Mesodermal cell (in vitro differentiated cells): ENCODE measurements around the gene FAM118A.
"Not testable (repeated sequence)": the region's sequence is repeated elsewhere in the genome, so short reads cannot be mapped to it uniquely, and the experiment has no call there.

ENCODE experiments used
- H3K27ac ChIP-seq: 2 replicates; pipeline ENCODE4 v1.7.0; 2013; ENCODE audit warnings: mild to moderate bottlenecking, low read depth, low read length, moderate library complexity; ENCODE audit not compliant: severe bottlenecking
- H3K36me3 ChIP-seq: 2 replicates; pipeline ENCODE4 v1.7.1; 2013; ENCODE audit warnings: mild to moderate bottlenecking, low read length, moderate library complexity; ENCODE audit not compliant: control insufficient read depth, insufficient read depth
- H3K4me1 ChIP-seq: one replicate; pipeline ENCODE4 v1.7.1; 2013; ENCODE audit warnings: mild to moderate bottlenecking, low read length; ENCODE audit not compliant: insufficient read depth, control insufficient read depth, poor library complexity, severe bottlenecking
- H3K4me3 ChIP-seq: 2 replicates; pipeline ENCODE4 v1.7.0; 2013; ENCODE audit warnings: low read length, control low read depth, mild to moderate bottlenecking; ENCODE audit not compliant: insufficient read depth, poor library complexity, severe bottlenecking; ENCODE audit errors: extremely low read depth
- H3K9me3 ChIP-seq: 2 replicates; pipeline ENCODE4 v1.7.1; 2013; ENCODE audit warnings: mild to moderate bottlenecking, low read length, moderate library complexity; ENCODE audit not compliant: control insufficient read depth
- WGBS, 2 experiments: methylation state at CpG; one replicate each; pipeline ENCODE4 v1.1.5; 2013; ENCODE audit warnings: missing lambda C conversion rate in 2 of 2; ENCODE audit not compliant: insufficient coverage in 2 of 2; 5-methylcytosine and 5-hydroxymethylcytosine counted together

The FAM118A gene

DNA sequence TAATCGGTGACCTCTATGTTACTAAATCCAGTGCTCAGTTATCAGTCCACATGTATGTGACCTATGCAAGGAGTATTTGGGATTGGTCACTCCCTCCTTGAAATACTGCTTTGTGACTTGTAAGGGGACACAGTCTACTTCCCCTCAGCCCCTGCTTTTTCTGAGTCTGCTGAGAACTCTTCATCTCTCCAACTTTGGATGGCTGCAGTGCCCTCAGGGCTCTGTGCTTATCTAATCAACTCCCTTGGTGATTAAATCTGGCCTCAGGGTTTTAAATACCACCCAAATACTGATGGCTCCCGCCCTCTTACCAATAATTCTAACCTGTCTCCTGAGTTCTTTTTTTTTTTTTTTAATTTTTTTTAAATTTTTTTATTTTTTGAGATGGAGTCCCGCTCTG, 40.2 kb downstream of the FAM118A start:
- Histone ChIP-seq H3K4me1 (no peaks in the 10 kb centered on the region), H3K4me3 (no peak overlapping the region), H3K27ac (no peak overlapping the region), H3K9me3 (no peaks in the 10 kb centered on the region), H3K36me3 (peaks cover 8% of the 10 kb centered on the region)
- no CpG with 5 or more reads among the region's 3 CpGs for WGBS, 2 experiments

DNA sequence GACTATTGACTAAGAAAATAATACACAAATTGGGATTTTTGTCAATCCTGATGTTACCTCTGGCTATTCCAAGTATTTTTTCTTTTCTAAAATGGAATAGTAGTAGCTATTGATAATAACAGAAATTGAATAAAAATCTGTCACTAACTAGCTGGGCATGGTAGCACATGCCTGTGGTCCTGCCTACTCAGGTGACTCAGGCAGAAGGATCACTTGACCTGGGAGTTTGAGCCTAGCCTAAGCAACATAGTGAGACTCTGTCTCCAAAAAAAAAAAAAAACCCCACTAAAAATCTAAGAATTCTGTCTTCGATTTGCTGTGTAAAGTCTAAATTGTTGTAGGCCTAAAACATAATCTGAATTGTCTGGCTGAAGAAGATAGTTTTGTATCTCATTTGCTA, 42.2 kb downstream of the FAM118A start:
- WGBS, 2 experiments, result no CpG with 5 or more reads among the region's 1 CpG
- no peak overlapping the region for H3K4me3 ChIP-seq
- H3K36me3 ChIP-seq, result no peaks in the 10 kb centered on the region
- no peaks in the 10 kb centered on the region for H3K9me3 ChIP-seq
- no peaks in the 10 kb centered on the region for H3K4me1 ChIP-seq
- H3K27ac ChIP-seq, result no peak overlapping the region

DNA sequence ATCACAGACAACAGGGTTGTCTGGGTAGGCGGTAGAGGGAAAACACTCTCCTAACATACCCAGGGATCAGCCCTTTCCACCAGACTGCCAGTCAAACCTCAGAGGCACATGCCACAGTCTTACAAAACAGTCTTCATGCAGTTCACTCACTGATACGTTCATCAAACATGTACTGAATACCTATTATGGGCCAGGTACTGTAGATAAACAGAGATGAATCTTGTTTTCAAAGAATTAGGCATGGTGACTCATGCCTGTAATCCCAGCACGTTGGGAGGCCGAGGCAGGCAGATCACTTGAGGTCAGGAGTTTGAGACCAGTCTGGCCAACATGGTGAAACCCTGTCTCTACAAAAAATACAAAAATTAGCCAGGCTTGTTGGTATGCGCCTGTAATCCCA, 43.0 kb downstream of the FAM118A start:
- not testable (repeated sequence) for H3K36me3 ChIP-seq, H3K4me3 ChIP-seq, H3K9me3 ChIP-seq, H3K27ac ChIP-seq, H3K4me1 ChIP-seq
- 88 to 89% methylated on average over 3 of the region's 5 CpGs for WGBS, 2 experiments

DNA sequence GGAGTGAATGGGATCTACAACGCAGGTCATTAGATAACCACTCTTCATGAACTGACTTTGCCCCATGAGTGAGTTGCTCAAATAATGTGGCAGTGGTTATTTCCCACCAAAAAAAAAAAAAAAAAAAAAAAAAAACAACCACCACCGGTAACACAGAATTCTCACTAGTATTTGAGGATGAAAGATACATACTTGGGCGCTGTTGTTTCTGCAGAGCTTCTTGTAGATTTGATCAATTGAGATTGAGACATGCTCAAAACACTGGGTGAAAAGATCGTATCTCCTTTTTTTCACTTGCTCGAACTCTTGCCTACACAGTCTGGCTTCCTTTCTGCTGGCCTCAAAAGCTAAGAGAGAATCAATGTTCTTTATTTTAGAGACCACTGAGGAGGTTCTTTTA, 44.1 kb downstream of the FAM118A start:
- H3K4me3 ChIP-seq, result no peak overlapping the region
- 100% methylated on average over 2 of the region's 5 CpGs; no CpG with 5 or more reads in 1 of the 2 experiments for WGBS, 2 experiments

DNA sequence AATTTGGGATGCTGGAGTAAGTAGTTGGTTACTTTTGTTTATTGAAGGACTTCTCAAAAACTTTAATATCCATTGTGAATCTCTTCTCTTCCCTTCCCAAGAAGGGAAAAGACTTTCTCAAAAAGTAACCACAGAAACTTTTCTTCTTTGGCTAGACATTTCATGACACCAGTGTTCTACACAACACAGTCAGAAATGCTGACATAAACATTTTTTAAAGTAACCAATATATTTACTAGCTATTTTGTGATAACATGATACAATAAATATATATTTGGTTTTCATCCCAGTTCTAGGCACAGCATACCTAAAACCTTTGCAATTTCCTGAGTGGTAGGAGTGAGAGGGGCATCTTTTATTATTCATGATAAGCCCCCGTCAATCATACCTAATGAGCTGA, 47.8 kb downstream of the FAM118A start:
- Histone ChIP-seq H3K4me1 (no peaks in the 10 kb centered on the region), H3K9me3 (no peaks in the 10 kb centered on the region), H3K27ac (no peak overlapping the region), H3K4me3 (no peak overlapping the region), H3K36me3 (no peaks in the 10 kb centered on the region)
- 100% methylated on average over 1 of the region's 1 CpG; no CpG with 5 or more reads in 1 of the 2 experiments for WGBS, 2 experiments

More for the DNA sequence above, 44.1 kb downstream of the FAM118A start:
- Histone ChIP-seq H3K27ac (no peak overlapping the region), H3K36me3 (no peaks in the 10 kb centered on the region), H3K4me1 (no peaks in the 10 kb centered on the region), H3K9me3 (no peaks in the 10 kb centered on the region)

DNA sequence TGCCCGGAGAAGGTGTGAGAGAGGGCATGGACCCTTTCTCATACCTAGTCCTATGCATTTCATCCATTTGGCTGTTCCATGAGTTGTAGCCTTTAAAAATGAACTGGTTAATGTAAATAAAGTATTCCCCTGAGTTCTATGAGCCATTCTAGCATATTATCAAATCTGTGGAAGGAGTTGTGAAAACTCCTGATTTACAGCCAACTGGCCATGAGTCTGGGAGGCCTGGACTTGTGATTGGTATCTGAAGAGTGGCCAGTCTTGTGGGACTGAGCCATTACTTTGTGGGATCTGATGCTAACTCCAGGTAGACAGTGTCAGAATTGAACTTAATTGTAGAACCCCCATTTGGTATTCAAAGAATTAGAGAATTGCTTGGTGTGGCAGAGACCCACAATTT, 48.4 kb downstream of the FAM118A start:
- Histone ChIP-seq H3K36me3 (no peaks in the 10 kb centered on the region), H3K9me3 (no peaks in the 10 kb centered on the region), H3K4me1 (no peaks in the 10 kb centered on the region), H3K27ac (no peak overlapping the region), H3K4me3 (no peak overlapping the region)
- WGBS, 2 experiments, result 100% methylated on average over 1 of the region's 1 CpG; no CpG with 5 or more reads in 1 of the 2 experiments

DNA sequence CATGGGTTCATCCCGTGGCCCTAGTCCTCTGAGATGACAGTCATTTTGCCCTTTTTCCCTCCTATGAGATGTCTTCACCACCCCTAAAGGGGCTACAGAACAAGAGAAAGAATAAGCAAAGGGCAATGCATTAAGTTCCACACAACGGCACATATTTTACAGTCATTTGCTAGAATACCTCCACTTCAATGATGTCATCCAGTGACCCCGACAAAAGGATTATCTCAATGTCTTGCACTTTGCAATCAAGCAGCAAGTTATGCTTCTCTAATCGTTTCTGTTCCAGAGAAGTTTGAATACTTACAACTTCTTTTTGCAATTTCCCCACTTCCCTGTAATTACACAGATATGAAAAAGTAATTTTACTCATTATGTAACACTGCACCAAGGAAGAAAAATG, 49.9 kb downstream of the FAM118A start:
- Histone ChIP-seq H3K36me3 (no peaks in the 10 kb centered on the region), H3K4me3 (no peak overlapping the region), H3K27ac (no peak overlapping the region), H3K9me3 (no peaks in the 10 kb centered on the region), H3K4me1 (no peaks in the 10 kb centered on the region)
- 80 to 100% methylated on average over 1 to 2 of the region's 4 CpGs for WGBS, 2 experiments

DNA sequence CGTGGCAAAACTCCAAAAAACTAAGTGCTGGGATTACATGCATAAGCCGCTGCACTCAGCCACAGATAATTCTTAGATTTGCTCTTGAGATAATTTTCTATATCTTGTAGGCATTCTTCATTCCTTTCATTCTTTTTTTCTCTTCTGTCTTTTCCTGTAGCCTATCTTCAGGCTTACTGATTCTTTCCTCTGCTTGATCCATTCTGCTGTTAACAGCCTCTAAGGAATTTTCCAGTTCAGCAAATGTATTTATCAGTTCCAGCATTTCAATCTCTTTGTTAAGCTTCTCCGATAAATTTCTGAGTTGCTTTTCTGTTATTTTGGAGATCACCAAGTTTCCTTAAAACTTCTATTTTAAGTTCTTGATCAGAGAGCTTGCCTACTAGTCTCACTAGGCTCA, 57.0 kb downstream of the FAM118A start:
- Histone ChIP-seq H3K36me3 (no peaks in the 10 kb centered on the region), H3K4me1 (no peaks in the 10 kb centered on the region), H3K9me3 (peaks cover 10% of the 10 kb centered on the region), H3K27ac (no peak overlapping the region), H3K4me3 (no peak overlapping the region)
- WGBS, 2 experiments, result 65 to 85% methylated on average over 2 of the region's 3 CpGs

DNA sequence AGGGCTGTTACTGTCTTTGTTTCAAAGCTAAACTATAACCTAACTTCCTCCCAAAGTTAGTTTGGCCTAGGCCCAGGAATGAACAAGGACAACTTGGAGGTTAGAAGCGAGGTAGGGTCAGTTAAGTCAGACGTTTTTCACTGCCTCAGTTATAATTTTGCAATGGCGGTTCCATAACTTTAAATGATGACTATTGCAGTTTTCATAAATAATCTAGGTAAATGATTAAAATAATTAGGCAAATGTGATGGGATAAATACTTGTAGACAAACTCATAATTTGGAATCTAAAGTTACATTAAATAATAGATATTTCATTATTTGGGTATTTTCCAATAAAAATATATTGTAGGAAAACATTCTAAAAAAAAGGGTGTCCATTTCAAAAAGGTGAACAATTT, 63.9 kb downstream of the FAM118A start:
- H3K4me1 ChIP-seq, H3K9me3 ChIP-seq, H3K36me3 ChIP-seq, H3K27ac ChIP-seq, H3K4me3 ChIP-seq: not testable (repeated sequence)
- WGBS, 2 experiments, result 60 to 86% methylated on average over 1 of the region's 3 CpGs

DNA sequence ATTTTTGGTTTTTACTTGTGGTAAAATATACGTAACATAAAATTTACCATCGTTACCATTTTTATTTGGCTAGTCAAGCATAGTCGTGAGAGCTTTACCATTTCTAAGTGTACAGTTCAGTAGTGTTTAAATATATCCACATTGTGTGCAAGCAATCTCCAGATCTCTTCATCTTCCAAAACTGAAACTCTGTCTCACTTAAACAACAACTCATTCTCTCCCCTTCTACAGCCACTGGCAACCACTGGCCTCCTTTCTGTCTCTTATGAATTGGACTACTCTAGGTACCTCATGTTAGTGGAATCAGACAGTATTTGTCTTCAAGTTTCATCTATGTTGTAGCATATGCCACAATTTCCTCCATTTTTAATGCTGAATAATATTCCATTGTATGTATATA, 66.3 kb downstream of the FAM118A start:
- no peak overlapping the region for H3K4me3 ChIP-seq
- WGBS, 2 experiments, result no CpG with 5 or more reads among the region's 3 CpGs
- H3K9me3 ChIP-seq, result peaks cover 7% of the 10 kb centered on the region
- no peaks in the 10 kb centered on the region for H3K4me1 ChIP-seq
- no peak overlapping the region for H3K27ac ChIP-seq
- no peaks in the 10 kb centered on the region for H3K36me3 ChIP-seq

DNA sequence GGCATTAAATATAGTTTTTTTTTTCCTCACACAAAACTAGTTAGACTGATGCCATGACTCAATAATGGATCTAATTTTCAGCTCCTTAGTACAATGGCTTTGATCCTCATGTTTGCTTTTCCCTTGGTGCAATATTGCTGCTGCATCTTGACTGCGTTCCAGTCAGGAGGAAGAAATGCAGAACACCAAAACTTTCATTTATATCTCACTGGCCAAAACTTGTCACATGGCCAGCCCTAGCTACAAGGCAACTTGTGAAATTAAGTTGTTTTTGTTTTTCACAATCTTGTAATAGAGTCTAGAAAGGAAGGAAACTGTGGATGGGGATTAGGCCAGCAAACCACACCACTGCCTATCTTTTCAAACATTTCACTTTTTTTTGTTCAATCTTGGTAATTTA, 67.0 kb downstream of the FAM118A start:
- 83% methylated on average over 1 of the region's 1 CpG; no CpG with 5 or more reads in 1 of the 2 experiments for WGBS, 2 experiments
- Histone ChIP-seq H3K4me1 (no peaks in the 10 kb centered on the region), H3K4me3 (no peak overlapping the region), H3K36me3 (no peaks in the 10 kb centered on the region), H3K9me3 (peaks cover 7% of the 10 kb centered on the region), H3K27ac (no peak overlapping the region)
